ENCODE measurements around the gene KLHL29.

DNA sequence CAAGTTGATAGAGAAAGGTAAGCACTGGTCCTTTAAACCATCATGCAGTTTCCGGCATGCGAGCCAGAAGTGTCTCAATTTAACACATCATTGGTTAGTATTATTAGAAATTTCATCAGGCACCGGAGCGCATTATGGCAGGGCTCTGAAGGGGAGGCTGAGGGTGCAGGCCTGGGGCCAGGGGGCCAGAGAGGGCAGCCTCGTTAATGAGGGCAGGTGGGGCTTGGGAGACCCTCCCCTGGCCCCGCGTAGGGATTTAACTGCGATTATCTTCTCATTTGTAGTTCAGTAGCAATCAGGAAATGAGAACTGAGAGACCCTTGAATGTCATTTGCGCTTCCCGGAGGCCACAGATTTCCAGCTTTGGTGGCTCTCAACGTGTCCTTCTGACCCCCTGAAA lies 246.4 kb downstream of the KLHL29 start:
- TF ChIP-seq EZH2 (IDR thresholded peaks at IDR 0.05; ENCODE audit: low read depth, unreplicated experiment) (no peak), EZH2phosphoT487 (IDR thresholded peaks at IDR 0.05; ENCODE audit: unreplicated experiment) (no peak), POLR2AphosphoS5 (IDR thresholded peaks at IDR 0.05; ENCODE audit: low read depth) (no peak), STAT1 (IDR thresholded peaks at IDR 0.05; ENCODE audit: unreplicated experiment) (no peak), JUNB (IDR thresholded peaks at IDR 0.05; ENCODE audit: unreplicated experiment) (no peak), NANOG (IDR thresholded peaks at IDR 0.05; ENCODE audit: borderline replicate concordance) (no peak), ZNF114 (CRISPR knock-in tag; IDR thresholded peaks at IDR 0.05) (no peak), CREB1 (CRISPR knock-in tag; IDR thresholded peaks at IDR 0.05; ENCODE audit: low read depth) (no peak), ZNF331 (CRISPR knock-in tag; IDR thresholded peaks at IDR 0.05; ENCODE audit: low read depth) (no peak)
- TF ChIP-seq, protein P1, sequence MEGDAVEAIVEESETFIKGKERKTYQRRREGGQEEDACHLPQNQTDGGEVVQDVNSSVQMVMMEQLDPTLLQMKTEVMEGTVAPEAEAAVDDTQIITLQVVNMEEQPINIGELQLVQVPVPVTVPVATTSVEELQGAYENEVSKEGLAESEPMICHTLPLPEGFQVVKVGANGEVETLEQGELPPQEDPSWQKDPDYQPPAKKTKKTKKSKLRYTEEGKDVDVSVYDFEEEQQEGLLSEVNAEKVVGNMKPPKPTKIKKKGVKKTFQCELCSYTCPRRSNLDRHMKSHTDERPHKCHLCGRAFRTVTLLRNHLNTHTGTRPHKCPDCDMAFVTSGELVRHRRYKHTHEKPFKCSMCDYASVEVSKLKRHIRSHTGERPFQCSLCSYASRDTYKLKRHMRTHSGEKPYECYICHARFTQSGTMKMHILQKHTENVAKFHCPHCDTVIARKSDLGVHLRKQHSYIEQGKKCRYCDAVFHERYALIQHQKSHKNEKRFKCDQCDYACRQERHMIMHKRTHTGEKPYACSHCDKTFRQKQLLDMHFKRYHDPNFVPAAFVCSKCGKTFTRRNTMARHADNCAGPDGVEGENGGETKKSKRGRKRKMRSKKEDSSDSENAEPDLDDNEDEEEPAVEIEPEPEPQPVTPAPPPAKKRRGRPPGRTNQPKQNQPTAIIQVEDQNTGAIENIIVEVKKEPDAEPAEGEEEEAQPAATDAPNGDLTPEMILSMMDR (conservative IDR thresholded peaks at IDR 0.05; ENCODE audit: low read depth in 2 of 2): no peak
- TF ChIP-seq, protein P2, sequence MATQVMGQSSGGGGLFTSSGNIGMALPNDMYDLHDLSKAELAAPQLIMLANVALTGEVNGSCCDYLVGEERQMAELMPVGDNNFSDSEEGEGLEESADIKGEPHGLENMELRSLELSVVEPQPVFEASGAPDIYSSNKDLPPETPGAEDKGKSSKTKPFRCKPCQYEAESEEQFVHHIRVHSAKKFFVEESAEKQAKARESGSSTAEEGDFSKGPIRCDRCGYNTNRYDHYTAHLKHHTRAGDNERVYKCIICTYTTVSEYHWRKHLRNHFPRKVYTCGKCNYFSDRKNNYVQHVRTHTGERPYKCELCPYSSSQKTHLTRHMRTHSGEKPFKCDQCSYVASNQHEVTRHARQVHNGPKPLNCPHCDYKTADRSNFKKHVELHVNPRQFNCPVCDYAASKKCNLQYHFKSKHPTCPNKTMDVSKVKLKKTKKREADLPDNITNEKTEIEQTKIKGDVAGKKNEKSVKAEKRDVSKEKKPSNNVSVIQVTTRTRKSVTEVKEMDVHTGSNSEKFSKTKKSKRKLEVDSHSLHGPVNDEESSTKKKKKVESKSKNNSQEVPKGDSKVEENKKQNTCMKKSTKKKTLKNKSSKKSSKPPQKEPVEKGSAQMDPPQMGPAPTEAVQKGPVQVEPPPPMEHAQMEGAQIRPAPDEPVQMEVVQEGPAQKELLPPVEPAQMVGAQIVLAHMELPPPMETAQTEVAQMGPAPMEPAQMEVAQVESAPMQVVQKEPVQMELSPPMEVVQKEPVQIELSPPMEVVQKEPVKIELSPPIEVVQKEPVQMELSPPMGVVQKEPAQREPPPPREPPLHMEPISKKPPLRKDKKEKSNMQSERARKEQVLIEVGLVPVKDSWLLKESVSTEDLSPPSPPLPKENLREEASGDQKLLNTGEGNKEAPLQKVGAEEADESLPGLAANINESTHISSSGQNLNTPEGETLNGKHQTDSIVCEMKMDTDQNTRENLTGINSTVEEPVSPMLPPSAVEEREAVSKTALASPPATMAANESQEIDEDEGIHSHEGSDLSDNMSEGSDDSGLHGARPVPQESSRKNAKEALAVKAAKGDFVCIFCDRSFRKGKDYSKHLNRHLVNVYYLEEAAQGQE (IDR thresholded peaks at IDR 0.05; ENCODE audit: unreplicated experiment): no peak
- TF ChIP-seq, protein P3, sequence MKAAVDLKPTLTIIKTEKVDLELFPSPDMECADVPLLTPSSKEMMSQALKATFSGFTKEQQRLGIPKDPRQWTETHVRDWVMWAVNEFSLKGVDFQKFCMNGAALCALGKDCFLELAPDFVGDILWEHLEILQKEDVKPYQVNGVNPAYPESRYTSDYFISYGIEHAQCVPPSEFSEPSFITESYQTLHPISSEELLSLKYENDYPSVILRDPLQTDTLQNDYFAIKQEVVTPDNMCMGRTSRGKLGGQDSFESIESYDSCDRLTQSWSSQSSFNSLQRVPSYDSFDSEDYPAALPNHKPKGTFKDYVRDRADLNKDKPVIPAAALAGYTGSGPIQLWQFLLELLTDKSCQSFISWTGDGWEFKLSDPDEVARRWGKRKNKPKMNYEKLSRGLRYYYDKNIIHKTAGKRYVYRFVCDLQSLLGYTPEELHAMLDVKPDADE (IDR thresholded peaks at IDR 0.05): no peak
- TF ChIP-seq, protein P4, sequence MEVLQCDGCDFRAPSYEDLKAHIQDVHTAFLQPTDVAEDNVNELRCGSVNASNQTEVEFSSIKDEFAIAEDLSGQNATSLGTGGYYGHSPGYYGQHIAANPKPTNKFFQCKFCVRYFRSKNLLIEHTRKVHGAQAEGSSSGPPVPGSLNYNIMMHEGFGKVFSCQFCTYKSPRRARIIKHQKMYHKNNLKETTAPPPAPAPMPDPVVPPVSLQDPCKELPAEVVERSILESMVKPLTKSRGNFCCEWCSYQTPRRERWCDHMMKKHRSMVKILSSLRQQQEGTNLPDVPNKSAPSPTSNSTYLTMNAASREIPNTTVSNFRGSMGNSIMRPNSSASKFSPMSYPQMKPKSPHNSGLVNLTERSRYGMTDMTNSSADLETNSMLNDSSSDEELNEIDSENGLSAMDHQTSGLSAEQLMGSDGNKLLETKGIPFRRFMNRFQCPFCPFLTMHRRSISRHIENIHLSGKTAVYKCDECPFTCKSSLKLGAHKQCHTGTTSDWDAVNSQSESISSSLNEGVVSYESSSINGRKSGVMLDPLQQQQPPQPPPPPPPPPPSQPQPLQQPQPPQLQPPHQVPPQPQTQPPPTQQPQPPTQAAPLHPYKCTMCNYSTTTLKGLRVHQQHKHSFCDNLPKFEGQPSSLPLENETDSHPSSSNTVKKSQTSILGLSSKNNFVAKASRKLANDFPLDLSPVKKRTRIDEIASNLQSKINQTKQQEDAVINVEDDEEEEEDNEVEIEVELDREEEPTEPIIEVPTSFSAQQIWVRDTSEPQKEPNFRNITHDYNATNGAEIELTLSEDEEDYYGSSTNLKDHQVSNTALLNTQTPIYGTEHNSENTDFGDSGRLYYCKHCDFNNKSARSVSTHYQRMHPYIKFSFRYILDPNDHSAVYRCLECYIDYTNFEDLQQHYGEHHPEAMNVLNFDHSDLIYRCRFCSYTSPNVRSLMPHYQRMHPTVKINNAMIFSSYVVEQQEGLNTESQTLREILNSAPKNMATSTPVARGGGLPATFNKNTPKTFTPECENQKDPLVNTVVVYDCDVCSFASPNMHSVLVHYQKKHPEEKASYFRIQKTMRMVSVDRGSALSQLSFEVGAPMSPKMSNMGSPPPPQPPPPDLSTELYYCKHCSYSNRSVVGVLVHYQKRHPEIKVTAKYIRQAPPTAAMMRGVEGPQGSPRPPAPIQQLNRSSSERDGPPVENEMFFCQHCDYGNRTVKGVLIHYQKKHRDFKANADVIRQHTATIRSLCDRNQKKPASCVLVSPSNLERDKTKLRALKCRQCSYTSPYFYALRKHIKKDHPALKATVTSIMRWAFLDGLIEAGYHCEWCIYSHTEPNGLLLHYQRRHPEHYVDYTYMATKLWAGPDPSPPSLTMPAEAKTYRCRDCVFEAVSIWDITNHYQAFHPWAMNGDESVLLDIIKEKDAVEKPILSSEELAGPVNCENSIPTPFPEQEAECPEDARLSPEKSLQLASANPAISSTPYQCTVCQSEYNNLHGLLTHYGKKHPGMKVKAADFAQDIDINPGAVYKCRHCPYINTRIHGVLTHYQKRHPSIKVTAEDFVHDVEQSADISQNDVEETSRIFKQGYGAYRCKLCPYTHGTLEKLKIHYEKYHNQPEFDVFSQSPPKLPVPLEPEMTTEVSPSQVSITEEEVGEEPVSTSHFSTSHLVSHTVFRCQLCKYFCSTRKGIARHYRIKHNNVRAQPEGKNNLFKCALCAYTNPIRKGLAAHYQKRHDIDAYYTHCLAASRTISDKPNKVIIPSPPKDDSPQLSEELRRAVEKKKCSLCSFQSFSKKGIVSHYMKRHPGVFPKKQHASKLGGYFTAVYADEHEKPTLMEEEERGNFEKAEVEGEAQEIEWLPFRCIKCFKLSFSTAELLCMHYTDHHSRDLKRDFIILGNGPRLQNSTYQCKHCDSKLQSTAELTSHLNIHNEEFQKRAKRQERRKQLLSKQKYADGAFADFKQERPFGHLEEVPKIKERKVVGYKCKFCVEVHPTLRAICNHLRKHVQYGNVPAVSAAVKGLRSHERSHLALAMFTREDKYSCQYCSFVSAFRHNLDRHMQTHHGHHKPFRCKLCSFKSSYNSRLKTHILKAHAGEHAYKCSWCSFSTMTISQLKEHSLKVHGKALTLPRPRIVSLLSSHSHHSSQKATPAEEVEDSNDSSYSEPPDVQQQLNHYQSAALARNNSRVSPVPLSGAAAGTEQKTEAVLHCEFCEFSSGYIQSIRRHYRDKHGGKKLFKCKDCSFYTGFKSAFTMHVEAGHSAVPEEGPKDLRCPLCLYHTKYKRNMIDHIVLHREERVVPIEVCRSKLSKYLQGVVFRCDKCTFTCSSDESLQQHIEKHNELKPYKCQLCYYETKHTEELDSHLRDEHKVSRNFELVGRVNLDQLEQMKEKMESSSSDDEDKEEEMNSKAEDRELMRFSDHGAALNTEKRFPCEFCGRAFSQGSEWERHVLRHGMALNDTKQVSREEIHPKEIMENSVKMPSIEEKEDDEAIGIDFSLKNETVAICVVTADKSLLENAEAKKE (CRISPR knock-in tag; IDR thresholded peaks at IDR 0.05): no peak
